Measurements from ENCODE around the gene SLC35B3.

DNA sequence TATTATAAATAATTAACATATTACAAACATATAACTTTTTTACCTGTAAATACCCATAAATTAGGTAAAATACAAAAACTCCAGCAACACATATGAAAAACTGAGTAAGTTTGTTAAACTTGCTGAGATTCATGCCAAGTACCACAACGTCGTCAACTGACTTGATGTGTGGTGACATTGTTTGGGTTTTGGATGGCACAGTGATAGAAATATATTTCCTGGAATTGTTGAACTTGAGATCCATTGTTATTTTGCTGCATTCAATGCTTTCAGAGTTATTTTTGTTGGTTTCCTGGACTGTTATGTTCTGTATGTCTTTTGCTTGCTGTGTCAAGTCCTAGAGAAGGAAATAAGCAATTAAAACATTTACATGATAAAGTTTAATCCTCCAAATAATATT lies 5.5 kb downstream of the SLC35B3 start:
- TF ChIP-seq, protein P1, sequence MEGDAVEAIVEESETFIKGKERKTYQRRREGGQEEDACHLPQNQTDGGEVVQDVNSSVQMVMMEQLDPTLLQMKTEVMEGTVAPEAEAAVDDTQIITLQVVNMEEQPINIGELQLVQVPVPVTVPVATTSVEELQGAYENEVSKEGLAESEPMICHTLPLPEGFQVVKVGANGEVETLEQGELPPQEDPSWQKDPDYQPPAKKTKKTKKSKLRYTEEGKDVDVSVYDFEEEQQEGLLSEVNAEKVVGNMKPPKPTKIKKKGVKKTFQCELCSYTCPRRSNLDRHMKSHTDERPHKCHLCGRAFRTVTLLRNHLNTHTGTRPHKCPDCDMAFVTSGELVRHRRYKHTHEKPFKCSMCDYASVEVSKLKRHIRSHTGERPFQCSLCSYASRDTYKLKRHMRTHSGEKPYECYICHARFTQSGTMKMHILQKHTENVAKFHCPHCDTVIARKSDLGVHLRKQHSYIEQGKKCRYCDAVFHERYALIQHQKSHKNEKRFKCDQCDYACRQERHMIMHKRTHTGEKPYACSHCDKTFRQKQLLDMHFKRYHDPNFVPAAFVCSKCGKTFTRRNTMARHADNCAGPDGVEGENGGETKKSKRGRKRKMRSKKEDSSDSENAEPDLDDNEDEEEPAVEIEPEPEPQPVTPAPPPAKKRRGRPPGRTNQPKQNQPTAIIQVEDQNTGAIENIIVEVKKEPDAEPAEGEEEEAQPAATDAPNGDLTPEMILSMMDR (IDR thresholded peaks at IDR 0.05; ENCODE audit: control extremely low read depth in 1 of 3, insufficient read depth in 1 of 3, low read depth in 1 of 3, low read length in 3 of 3): no peak
- TF ChIP-seq JUN (IDR thresholded peaks at IDR 0.05; ENCODE audit: low read depth, low read length) (no peak), POLR2A (IDR thresholded peaks at IDR 0.05; ENCODE audit: control extremely low read depth in 1 of 2, low read depth in 2 of 2, low read length in 2 of 2) (no peak), RAD21 (IDR thresholded peaks at IDR 0.05 in 1 of 2, conservative IDR thresholded peaks at IDR 0.05 in 1 of 2; ENCODE audit: low read depth in 2 of 2, low read length in 2 of 2) (no peak), SRF (IDR thresholded peaks at IDR 0.05; ENCODE audit: low read depth, low read length) (no peak), EP300 (IDR thresholded peaks at IDR 0.05; ENCODE audit: borderline replicate concordance in 1 of 2, low read depth in 2 of 2, low read length in 2 of 2) (no peak), KDM1A (IDR thresholded peaks at IDR 0.05; ENCODE audit: borderline replicate concordance, low read length) (no peak), ATF2 (IDR thresholded peaks at IDR 0.05; ENCODE audit: low read length) (no peak), TAF1 (IDR thresholded peaks at IDR 0.05; ENCODE audit: low read depth, low read length) (no peak), USF2 (IDR thresholded peaks at IDR 0.05; ENCODE audit: low read length) (no peak), SIN3A (conservative IDR thresholded peaks at IDR 0.05 in 1 of 2, IDR thresholded peaks at IDR 0.05 in 1 of 2; ENCODE audit: low read depth in 1 of 2, low read length in 2 of 2) (no peak), FOSL1 (IDR thresholded peaks at IDR 0.05; ENCODE audit: insufficient read depth, low read depth, low read length) (no peak), JUND (IDR thresholded peaks at IDR 0.05; ENCODE audit: low read length) (no peak)

Measured in H1 (cell line).